ENCODE results near the gene ATP11C.
A peak's percentile ranks its signal among the peaks of the same experiment; 100 is the strongest.
"Not testable (repeated sequence)": the region's sequence is repeated elsewhere in the genome, so short reads cannot be mapped to it uniquely, and the experiment has no call there.

Gene ATP11C

DNA sequence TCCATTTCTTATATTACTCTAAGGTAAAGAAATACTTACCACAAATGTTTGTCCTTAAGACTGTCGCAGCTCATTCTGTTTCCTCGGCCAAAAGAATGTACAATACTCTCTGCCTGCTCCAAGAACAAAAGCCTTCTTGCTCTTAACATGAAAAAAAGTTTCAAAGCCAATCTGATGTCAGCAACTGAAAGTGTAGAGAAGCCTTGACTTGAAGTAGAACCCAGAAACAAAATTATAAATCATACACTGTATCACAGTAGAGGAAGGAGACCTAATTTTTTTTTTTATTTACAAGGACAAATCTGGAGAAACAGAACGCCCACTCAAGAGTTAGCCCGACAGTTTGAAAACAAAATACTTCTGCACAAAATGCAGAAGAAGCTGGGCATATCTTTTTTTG is 224.8 kb downstream of the ATP11C start, which contains the start of gene MCF2:
Gene MCF2, minus strand, starts transcription at position 101 of the 400 bp plus-strand sequence. CDS start 56,423 bp downstream, outside the sequence.
- DNase-seq = no peak

DNA sequence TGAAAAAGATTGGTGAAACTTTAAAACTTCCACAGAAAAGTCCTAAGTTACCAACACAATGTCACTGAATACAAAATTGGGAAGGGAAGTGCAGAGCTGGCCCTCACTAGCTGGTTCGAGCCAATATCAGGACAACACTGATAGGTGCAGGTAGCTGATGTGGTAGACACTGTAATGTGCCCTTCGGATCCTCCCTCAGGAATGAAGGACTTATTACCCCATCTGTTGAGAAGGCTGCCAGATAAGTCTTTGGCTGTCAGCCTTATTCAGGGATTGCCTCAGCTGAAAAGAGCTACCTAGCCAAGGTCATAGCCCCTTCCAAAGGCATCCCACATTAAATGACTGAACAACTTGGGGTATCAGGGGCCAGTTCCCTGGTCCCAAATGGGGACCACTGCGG is 230.2 kb downstream of the ATP11C start:
- no peak for DNase-seq

- DNase-seq = no peak
Measured at GRCh38 chrX:139692908-139693307, 239.9 kb downstream of the ATP11C start.

GRCh38 chrX:139692506-139692849 is 240.4 kb downstream of the ATP11C start:
- DNase-seq = no peak

DNA sequence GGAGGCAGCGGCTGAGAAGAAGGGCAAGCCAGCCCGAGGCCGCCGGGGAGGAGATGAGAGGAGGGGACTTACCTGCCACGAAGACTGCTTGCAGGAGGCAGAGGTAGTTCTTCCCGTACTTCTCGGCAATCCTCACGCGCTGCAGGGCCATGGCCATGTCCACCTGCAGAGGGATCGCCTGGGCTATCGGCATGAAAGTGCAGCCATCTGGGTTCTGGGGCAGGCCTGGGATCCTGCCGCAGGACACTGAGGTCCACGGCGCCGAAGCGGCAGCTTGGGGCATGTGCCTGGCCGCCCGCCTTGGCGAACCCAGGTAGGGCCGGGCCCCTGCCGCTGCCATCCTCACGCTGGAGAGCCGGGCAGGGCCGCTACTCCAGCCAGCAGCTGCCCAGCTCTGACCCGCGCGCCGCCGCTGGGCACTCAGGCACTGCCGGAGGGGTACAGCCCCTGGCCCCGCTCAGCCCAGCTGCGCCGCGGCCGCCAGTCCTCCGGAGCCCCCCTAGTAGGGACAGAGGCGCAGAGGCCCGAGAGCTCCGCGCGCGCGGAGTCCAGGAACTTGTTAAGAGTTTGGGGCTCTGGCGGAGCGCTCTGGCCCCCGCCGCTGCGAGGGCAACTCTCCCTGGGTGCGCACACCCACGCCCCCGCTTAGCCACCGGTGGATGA is 240.9 kb downstream of the ATP11C start:
- peak; percentile 2 for DNase-seq

DNA sequence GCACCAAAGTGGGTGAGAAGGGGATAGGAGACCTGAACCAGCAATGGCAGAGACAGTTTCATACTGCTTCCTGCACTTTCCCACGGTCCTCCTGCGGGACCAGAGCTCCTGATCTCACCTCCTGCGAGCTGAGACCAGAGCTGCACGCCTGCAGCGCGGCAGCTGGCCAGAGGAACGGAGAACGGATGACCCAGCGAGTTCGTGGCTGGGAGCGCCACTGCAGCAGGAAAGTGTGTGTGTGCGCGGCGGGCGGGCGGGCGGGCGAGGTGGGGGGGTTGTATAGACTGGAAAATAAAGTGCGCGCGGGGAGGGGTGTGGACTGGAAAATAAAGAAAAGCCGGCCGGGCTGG is 241.4 kb downstream of the ATP11C start:
- no peak for DNase-seq

GRCh38 chrX:139685175-139685574 is 247.7 kb downstream of the ATP11C start:
- DNase-seq = not testable (repeated sequence)

GRCh38 chrX:139680356-139680755 is 252.5 kb downstream of the ATP11C start:
- DNase-seq = no peak

Measured in activated CD4-positive, alpha-beta T cell treated with anti-CD3 and anti-CD28 coated beads for 48 hours (primary cell).